Ammon's horn (tissue), 1 donor: ENCODE results near the gene PROKR2.

Experiments
- DNase-seq: peaks from one replicate; pipeline ENCODE4 v3.0.0-alpha.2; 2016; ENCODE audit warnings: low spot score

The PROKR2 gene

GRCh38 chr20:5282561-5282960, 34.2 kb downstream of the PROKR2 start:
- no peak for DNase-seq

- DNase-seq: no peak
Observed at GRCh38 chr20:5279661-5280060, 37.1 kb downstream of the PROKR2 start.

- DNase-seq: no peak
Observed at GRCh38 chr20:5272268-5272667, 44.5 kb downstream of the PROKR2 start.

- DNase-seq: no peak
Observed at GRCh38 chr20:5270603-5271002, 46.2 kb downstream of the PROKR2 start.

- DNase-seq: no peak
Observed at GRCh38 chr20:5268449-5268848, 48.3 kb downstream of the PROKR2 start.

GRCh38 chr20:5267092-5267491, 49.7 kb downstream of the PROKR2 start:
- DNase-seq: no peak
